Measurements from ENCODE around the gene SNCAIP.

The SNCAIP gene

DNA sequence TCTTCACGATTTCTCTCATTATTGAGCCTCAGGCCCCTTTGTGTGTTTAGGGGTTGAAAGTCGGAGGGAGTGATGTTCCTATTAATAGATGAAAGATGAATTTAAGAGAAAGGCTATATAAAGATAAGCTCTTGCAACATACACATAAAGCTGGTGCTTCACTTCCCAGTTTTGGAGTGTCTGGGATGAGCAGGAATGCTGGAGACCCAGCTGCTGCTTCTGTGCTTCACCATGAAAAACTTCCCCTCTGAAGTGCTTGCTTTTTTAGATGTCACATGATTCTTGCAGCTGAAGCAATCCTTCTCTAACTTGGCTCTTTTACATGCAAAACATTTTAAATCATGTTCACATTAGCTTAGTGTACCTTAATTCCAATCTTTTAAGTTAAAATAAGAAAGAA lies 19.7 kb upstream of the SNCAIP start:
- DNase-seq (ENCODE audit: insufficient read length, low spot score) (no peak), FAIRE-seq (no peak)
- TF ChIP-seq POLR2A (IDR thresholded peaks at IDR 0.05; ENCODE audit: low read depth, low read length) (no peak), SPI1 (IDR thresholded peaks at IDR 0.05; ENCODE audit: low read depth, low read length) (no peak), POU2F2 (IDR thresholded peaks at IDR 0.05; ENCODE audit: low read depth, low read length) (no peak), PAX5 (IDR thresholded peaks at IDR 0.05; ENCODE audit: insufficient read depth, low read length, severe bottlenecking) (no peak), TAF1 (IDR thresholded peaks at IDR 0.05; ENCODE audit: low read depth, low read length) (no peak)

DNA sequence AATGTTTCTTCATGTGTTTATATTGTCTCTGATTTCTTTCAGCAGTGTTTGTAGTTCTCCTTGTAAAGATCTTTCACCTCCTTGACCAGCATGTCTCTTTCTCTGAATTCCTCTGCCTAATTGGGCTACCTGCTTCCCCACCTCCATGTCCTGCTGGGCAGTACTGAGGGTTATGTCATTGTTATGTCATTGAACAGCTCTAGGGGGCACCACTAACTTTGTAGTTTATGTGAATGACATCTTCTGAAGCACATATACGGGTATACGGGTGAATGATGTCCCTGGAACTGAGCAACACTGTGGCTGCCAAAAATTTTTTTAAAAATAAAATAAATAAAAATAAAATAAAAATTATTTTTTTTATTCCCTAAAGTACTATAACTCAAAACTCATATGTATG lies 16.9 kb upstream of the SNCAIP start:
- FAIRE-seq, result peak; percentile 67

DNA sequence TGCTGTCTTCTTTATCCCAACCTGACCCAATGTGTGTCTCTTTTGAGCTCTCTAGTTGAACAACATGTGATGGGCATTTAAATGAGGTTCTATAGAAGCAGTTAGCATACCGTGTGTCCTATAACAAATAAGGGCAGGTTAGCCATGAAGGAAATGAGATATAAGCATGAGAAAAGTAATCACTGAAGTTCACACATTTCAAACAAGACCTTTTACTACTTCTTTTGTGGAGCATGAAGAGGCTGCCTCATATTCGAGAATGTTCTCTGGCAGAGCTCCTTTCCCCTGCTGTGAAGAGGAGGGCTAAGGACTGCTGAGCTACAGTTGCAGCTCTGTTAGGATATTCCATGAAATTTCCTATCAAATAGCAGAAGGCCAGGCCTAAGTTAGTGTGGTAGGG lies 15.2 kb upstream of the SNCAIP start:
- FAIRE-seq (no peak), DNase-seq (ENCODE audit: insufficient read length, low spot score) (no peak)
- TF ChIP-seq PAX5 (IDR thresholded peaks at IDR 0.05; ENCODE audit: insufficient read depth, low read length, severe bottlenecking) (no peak), POLR2A (IDR thresholded peaks at IDR 0.05; ENCODE audit: low read depth, low read length) (no peak), POLR2AphosphoS5 (IDR thresholded peaks at IDR 0.05; ENCODE audit: low read depth, low read length) (no peak), TAF1 (IDR thresholded peaks at IDR 0.05; ENCODE audit: low read depth, low read length) (no peak), POU2F2 (IDR thresholded peaks at IDR 0.05; ENCODE audit: low read depth, low read length) (no peak), SPI1 (IDR thresholded peaks at IDR 0.05; ENCODE audit: low read depth, low read length) (no peak)

More for the DNA sequence above, 16.9 kb upstream of the SNCAIP start:
- no peak for DNase-seq (ENCODE audit: insufficient read length, low spot score)
- TF ChIP-seq POLR2AphosphoS5 (IDR thresholded peaks at IDR 0.05; ENCODE audit: low read depth, low read length) (no peak), TAF1 (IDR thresholded peaks at IDR 0.05; ENCODE audit: low read depth, low read length) (no peak), POLR2A (IDR thresholded peaks at IDR 0.05; ENCODE audit: low read depth, low read length) (no peak), POU2F2 (IDR thresholded peaks at IDR 0.05; ENCODE audit: low read depth, low read length) (no peak), SPI1 (IDR thresholded peaks at IDR 0.05; ENCODE audit: low read depth, low read length) (no peak), PAX5 (IDR thresholded peaks at IDR 0.05; ENCODE audit: insufficient read depth, low read length, severe bottlenecking) (no peak)

DNA sequence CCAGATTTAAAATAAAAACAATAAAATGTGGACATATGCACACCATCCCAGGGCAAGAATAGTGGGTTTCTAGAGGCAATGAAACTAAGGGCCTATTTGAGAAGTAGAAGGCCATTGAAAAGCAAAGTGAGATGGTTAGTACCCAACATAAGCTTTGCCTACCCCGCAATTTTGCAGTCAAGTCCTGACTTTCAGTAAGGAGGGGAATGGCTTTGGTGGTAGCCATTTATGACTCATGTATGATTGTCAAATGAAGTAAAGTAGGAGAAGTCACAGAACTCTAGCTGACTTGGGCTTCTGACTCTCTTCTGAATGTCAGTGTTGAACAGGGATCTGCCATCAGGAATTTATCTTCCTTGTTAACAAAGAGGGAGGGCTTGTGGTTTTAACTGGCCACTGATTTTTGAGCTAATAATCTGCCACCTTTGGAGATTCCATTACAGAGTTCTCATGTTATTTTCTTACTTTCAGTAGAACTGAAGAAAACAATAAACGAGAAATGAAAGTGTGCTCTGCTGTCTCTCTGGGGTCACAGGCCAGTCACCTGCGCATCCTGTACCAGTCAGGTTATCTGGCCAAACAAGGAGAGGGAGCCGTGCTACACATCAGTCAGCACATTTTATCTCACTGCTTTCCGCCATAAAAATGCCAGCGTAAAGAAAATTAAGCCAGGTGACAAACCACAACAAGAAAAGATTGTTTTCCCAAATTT lies 14.3 kb upstream of the SNCAIP start:
- FAIRE-seq (peak; percentile 71), DNase-seq (ENCODE audit: insufficient read length, low spot score) (no peak)
- TF ChIP-seq POU2F2 (IDR thresholded peaks at IDR 0.05; ENCODE audit: low read depth, low read length) (no peak), SPI1 (IDR thresholded peaks at IDR 0.05; ENCODE audit: low read depth, low read length) (peak; percentile 76), POLR2AphosphoS5 (IDR thresholded peaks at IDR 0.05; ENCODE audit: low read depth, low read length) (no peak)

DNA sequence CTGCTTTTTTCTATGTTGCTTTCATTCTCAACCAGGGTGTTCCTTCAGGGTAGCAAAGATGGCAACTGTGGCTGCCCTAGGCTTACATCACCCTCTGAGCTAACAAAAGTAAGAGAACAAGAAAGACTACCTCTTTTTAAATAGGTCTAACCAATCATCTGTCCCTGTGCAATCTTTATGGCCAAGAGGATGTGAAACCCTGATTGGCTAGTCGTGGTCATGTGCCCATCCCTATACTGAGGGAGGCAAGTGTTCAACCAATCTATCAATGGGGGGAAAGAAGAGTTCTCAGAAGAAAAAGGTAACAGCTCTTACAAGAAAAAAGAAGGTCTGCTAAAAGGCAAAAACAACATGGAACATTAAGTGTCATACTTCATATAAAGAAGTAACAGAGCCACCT lies 11.7 kb upstream of the SNCAIP start:
- no peak for DNase-seq (ENCODE audit: insufficient read length, low spot score)
- peak; percentile 13 for FAIRE-seq
- TF ChIP-seq SPI1 (IDR thresholded peaks at IDR 0.05; ENCODE audit: low read depth, low read length) (peak; percentile 49), POU2F2 (IDR thresholded peaks at IDR 0.05; ENCODE audit: low read depth, low read length) (no peak)

DNA sequence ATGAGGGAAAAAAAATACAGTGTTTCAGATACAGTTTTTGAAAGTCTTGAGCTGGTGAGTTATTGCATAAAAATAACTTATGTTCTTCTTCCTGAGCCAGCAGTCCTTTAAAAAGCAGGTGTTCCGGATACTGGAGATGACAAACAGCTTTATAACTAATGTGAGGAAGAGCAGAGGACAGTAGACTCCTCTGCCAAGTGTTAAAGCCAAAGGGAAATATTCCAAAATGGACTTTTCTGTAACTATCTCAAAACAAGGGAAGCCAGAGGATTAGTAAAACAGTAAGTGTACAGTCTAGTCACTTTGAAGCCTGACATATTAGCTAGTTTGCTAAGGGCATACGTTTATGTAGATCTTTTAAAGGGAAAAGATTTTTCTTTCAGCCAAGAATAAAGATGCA lies 11.0 kb upstream of the SNCAIP start:
- DNase-seq (ENCODE audit: insufficient read length, low spot score) (no peak), FAIRE-seq (no peak)

DNA sequence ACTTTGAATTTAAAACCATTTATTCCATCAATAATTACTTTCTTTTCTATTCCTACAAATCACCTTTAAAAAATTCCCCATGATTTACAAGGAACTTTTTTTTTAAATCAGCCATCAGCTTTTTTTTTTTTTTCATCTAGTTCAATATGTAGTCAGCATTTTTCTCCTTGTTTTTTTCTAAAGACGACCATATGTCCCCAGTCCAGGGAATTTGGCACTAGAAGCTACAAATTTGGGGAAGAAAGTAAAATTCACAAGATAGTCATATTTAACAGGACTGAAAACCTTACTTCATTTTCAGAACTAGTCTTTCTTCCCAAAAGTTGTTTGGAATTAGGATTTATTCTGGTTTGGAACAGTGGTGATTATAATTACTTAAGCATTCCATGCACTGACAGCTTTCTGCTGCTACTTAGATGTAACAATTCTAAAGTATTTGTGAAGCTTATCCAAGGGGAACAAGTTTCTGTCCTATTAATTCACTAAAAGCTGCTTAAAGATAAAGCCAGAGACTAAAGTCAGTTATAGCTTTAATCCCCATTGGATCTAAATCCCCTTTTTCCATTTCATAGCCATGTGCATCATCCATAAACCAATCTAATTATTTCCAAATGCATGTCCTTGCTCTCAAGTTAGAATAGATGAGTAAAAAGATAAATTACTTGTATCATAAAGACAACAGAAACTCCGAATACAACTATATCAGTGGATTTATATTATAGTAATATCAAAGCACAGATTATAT lies 7.4 kb upstream of the SNCAIP start:
- no peak for DNase-seq (ENCODE audit: insufficient read length, low spot score)
- no peak for FAIRE-seq
- no peak for TF ChIP-seq POLR2A (IDR thresholded peaks at IDR 0.05; ENCODE audit: low read depth, low read length)
- no peak for TF ChIP-seq PAX5 (IDR thresholded peaks at IDR 0.05; ENCODE audit: insufficient read depth, low read length, severe bottlenecking)
- TF ChIP-seq POU2F2 (IDR thresholded peaks at IDR 0.05; ENCODE audit: low read depth, low read length), result no peak
- TF ChIP-seq POLR2AphosphoS5 (IDR thresholded peaks at IDR 0.05; ENCODE audit: low read depth, low read length), result no peak
- TF ChIP-seq TAF1 (IDR thresholded peaks at IDR 0.05; ENCODE audit: low read depth, low read length), result no peak
- no peak for TF ChIP-seq SPI1 (IDR thresholded peaks at IDR 0.05; ENCODE audit: low read depth, low read length)

More for the DNA sequence above, 11.0 kb upstream of the SNCAIP start:
- TF ChIP-seq POLR2A (IDR thresholded peaks at IDR 0.05; ENCODE audit: low read depth, low read length), result no peak
- TF ChIP-seq TAF1 (IDR thresholded peaks at IDR 0.05; ENCODE audit: low read depth, low read length), result no peak
- no peak for TF ChIP-seq PAX5 (IDR thresholded peaks at IDR 0.05; ENCODE audit: insufficient read depth, low read length, severe bottlenecking)
- no peak for TF ChIP-seq SPI1 (IDR thresholded peaks at IDR 0.05; ENCODE audit: low read depth, low read length)
- no peak for TF ChIP-seq POLR2AphosphoS5 (IDR thresholded peaks at IDR 0.05; ENCODE audit: low read depth, low read length)
- TF ChIP-seq POU2F2 (IDR thresholded peaks at IDR 0.05; ENCODE audit: low read depth, low read length), result no peak

DNA sequence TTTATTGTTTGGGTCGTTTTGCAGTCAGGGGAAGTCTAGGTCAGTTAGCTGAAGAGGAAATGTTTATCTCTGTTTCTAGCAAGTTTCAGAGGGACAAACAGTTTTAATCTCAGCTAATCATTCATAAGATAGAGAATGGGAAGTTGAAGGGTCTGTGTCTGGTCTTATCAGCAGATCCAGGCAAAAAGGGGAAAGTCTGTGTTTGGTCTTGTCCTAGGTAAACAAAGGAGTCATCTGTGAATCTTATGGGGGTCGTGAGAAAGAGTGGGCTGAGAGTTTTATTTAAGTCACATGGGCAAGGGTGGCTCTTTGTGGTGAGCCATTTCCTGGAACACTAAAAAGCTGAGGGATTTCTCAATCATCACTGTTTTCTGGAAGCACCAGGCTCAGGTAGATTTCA lies 5.6 kb upstream of the SNCAIP start:
- no peak for FAIRE-seq
- TF ChIP-seq PAX5 (IDR thresholded peaks at IDR 0.05; ENCODE audit: insufficient read depth, low read length, severe bottlenecking), result no peak
- no peak for TF ChIP-seq POLR2A (IDR thresholded peaks at IDR 0.05; ENCODE audit: low read depth, low read length)
- no peak for TF ChIP-seq TAF1 (IDR thresholded peaks at IDR 0.05; ENCODE audit: low read depth, low read length)
- TF ChIP-seq SPI1 (IDR thresholded peaks at IDR 0.05; ENCODE audit: low read depth, low read length), result no peak
- no peak for TF ChIP-seq POU2F2 (IDR thresholded peaks at IDR 0.05; ENCODE audit: low read depth, low read length)
- no peak for TF ChIP-seq POLR2AphosphoS5 (IDR thresholded peaks at IDR 0.05; ENCODE audit: low read depth, low read length)
- no peak for DNase-seq (ENCODE audit: insufficient read length, low spot score)

DNA sequence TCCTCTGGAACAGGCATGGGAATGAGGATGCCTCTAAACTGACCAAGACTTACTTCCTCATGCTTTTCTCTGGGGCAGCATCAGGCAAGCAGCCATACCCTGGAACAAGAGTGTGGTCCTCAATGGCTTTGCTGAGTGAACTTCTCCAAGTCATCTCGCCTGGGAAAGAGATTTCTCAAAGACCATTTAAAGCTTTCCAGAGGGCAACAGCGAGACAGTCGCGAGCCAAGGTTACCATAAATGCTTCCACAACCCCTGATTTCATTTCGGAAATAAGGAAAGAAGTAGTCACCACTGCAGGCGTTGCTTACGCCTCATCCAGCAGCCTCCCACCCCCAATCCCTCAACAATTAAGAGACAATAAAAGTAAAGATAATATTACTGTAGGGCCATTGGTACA lies 1.1 kb upstream of the SNCAIP start:
- DNase-seq (ENCODE audit: insufficient read length, low spot score), result no peak
- TF ChIP-seq SPI1 (IDR thresholded peaks at IDR 0.05; ENCODE audit: low read depth, low read length), result no peak
- no peak for TF ChIP-seq TAF1 (IDR thresholded peaks at IDR 0.05; ENCODE audit: low read depth, low read length)
- TF ChIP-seq POLR2A (IDR thresholded peaks at IDR 0.05; ENCODE audit: low read depth, low read length), result no peak
- no peak for TF ChIP-seq POU2F2 (IDR thresholded peaks at IDR 0.05; ENCODE audit: low read depth, low read length)
- no peak for TF ChIP-seq POLR2AphosphoS5 (IDR thresholded peaks at IDR 0.05; ENCODE audit: low read depth, low read length)
- no peak for TF ChIP-seq PAX5 (IDR thresholded peaks at IDR 0.05; ENCODE audit: insufficient read depth, low read length, severe bottlenecking)
- no peak for FAIRE-seq
